ENCODE measurements around the gene TSEN34.
"Not testable (repeated sequence)": the region's sequence is repeated elsewhere in the genome, so short reads cannot be mapped to it uniquely, and the experiment has no call there.

Gene TSEN34

DNA sequence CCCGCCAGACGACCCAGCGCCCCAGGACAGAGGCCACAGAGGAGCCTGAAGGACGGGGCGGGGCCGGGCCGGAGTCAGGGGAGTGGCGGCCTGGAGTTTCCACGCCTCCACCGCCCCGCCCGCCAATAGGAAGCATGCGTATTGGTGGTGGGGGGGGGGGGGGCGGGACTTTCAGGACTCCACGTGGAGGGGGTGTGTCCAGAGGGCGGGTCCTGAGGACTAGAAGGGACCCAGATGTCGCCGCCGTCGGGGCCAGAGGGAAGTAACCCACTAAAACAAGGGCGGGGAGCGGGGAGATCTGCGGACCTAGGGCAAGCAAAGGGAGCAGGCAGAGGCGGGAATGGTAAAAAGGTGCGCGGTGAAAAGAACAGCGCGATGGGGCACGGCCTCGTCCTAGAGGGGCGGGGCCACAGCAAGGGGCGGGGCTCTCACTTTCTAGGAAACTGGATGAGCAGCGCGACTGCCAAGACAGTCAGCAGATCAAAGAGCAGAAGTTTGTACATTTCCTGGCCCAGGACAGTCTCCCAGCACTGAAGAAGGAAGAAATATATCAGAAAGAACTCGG, 28.8 kb upstream of the TSEN34 start:
- DNase-seq = peak; percentile 86

DNA sequence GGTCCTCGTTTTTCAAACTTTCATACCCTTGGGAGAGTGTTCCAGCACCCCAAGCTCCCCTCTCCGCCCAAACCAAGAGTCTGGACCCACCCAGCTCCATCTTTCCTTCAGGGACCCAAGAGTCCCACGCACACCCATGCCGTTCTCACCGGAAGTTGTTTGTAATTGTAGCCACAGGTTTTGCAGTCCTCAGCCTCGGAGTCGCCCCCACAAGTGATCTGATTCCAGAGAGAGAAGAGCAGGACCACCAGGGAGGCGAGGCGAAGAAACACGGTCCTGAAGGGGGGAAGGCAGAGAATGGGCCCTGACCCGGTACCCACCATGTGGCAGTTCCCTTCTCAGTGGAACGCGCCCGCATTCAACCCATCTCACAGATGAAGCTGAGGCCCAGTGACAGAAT, 28.2 kb upstream of the TSEN34 start:
- no peak for DNase-seq

DNA sequence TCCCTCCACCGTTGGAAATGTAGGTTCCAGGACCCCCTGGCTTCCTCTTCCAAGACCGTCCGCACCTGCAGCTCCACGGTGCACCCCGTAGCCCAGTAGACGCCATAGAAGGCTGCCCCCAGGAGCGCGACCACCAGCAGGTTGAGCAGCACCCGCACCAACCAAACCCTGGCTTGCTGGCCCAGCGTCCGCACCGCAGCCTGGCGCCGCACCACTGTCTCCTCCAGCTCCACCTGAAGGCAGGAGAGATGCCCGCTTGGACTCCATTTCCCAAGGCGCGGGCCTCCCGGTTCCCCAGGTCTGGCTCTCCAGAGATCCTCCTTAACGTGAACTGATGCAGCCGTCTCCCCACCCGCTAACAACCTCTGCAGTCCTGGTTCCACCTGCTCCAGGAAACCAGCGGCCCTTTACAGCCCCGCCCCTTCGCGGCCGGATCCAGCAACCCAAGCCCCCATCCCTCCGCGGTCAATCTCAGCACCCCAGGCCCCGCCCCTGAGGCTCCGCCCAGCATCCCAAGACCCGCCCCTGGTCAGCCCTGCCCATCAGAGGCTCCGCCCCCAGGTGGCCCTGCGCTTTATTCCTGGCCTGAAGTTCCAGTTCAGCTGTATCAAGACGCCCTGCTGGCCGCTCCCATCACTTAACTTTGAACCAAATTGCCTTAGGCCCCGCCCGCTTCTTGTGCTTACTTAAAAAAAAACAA, 26.6 kb upstream of the TSEN34 start:
- peak; percentile 61 to 81 for DNase-seq

DNA sequence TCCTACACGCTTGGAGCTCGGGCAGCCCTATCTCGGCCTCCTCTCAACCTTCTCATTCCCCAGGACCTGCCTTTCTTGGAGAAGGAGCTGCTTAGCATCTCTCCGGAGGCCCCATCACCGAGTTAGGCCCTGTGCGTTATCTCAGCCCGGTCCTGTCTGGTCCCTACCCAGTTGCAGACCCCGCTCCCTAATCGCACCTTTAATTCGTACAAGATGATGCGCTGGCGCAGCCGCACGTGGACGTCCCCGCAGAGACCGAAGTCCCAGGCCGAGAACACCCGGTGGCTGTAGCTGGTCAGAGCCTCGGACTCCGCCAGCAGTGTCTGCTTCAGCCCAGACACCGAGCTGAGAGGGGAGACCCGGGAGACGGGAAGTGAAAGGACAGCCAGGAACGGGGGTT, 25.9 kb upstream of the TSEN34 start:
- no peak for DNase-seq

DNA sequence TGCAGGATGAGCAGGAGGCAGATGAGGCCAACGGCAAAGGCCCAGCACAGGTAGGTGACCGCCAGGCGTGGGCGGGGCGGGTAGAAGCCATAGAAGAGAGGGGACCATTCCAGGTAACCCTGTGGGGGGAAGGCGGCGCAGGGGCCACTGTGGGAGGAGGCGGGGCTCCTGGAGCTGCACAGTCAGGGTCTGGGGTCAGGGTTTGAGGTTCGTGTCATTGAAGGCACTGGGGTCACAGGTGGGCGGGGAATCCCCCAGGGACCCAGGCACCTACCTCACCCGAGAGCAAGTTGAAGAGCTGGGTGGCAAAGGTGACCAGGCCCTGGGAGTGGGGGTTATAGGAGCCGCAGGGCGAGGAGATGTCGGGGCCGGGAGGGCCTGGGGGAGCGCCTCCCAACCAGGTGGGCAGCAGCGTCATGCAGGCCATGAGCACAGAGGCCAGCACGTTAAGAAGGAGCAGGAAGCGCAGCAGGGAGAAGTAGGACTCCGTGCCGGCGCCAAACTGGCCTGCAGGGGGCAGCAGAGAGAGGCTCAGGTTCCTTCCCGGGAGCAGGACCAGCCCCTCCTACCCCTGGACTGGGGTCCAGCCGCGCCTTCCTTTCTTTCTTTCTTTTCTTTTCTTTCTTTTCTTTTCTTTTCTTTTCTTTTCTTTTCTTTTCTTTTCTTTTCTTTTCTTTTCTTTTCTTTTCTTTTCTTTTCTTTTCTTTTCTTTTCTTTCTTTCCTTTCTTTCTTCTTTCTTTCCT, 22.8 kb upstream of the TSEN34 start:
- DNase-seq = peak; percentile 85 to 88

DNA sequence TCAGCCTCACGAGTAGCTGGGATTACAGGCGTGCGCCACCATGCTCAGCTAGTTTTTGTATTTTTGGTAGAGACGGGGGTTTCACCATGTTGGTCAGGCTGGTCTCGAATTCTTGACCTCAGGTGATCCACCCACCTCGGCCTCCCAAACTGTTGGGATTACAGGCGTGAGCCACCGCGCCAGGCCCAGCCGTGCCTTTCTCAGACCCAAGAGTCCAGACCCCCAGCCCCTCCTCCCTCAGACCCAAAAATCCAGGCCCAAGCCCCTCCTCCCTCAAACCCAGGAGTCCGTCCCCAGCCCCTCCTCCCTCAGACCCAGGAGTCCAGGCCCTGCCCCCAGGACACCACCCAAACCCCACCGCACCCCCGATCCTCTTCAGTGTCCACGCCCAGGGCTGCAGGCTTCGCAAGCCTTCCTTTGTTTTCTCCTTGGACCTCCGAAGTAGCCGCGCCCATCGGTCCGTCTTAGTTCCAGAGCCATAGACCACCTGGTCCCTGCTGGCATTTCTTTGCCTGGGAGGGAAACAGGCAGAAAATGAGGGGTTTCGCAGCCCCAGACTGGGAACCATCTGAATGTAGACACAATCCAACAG, 21.9 kb upstream of the TSEN34 start:
- no peak for DNase-seq

DNA sequence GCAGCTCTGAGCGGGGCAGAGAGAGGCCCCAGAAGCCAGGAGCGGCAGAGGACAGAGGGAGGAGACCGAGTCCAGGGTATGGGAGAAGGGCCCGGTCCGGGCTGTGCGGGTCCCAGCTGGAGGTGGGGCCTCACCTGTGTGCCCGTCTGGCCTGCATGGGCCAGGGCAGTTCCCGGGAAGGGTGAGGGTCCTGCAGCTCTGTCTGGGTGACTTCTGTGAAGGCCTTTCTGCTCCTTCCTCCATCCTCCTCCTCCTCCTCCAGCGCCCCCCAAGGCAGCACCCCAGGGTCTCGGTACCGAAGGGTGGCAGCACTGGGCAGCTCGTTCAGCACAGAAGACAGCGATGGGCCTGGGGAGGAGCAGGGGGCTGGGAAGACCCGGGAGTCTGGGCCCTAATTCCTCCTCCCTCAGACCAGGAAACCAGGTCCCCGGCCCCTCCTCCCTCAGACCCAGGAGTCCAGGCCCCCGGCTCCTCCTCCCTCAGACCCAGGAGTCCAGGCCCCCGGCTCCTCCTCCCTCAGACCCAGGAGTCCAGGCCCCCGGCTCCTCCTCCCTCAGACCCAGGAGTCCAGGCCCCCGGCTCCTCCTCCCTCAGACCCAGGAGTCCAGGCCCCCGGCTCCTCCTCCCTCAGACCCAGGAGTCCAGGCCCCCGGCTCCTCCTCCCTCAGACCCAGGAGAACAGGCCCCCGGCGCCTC, 19.2 kb upstream of the TSEN34 start:
- not testable (repeated sequence) for DNase-seq

DNA sequence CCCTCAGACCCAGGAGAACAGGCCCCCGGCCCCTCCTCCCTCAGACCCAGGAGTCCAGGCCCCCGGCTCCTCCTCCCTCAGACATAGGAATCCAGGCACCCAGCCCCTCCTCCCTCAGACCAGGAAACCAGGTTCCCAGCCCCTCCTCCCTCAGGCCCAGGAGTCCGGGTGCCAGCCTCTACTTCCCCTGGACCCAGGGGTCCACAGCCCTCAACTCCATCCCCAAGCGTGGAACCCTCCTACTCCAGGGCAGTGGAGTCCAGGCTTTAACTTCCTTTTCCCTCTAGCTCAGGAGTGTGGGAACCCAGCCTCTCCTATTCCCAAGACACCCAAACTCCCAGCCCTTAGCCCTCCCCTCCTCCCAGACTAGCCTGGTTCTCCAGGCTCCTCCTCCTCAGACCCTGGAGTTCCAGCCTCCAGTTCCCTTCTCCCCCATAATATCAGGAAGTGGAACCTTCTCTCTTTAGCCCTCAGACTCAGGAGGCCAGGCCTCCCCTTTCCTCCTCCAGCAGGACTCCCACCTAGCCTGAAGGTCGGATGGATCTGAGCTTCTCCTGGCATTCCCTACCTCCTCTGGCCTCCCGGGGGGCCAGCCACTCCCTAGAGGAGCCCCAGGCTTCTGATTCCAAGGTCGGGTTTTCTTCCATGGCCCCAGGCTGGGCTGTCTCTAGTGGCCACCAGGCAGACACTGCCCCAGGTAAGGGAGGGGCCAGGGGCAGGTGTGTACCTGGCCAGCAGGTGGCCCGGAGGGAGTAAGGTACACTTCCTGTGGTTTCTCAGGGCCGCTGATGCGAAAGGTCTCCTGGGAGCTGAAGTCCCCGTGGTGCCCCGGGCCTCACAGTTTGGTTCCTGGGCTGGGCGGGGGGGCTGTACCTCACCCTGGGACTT, 18.4 kb upstream of the TSEN34 start, which contains the start of gene TMC4:
TSS of gene TMC4 (minus strand) at position 690 of the 888 bp plus-strand sequence. CDS start at position 647, 43 bp downstream.
- no peak for DNase-seq

DNA sequence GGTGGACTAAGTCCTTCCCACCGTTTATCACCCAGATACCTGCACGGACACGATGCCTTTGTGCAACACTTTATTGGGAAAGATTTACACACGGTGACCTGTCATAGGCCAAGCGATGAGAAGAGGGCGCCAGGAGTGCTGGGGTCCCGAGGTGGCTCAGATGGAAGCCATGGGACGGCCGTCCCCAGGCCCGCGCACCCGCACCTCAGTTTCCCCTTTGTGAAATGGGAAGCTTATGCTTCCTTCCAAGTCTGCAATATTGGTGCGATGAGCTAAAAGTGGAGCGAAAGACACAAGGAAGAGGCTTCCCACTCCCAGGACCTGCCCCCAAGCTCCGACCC, 17.8 kb upstream of the TSEN34 start:
- no peak for DNase-seq

DNA sequence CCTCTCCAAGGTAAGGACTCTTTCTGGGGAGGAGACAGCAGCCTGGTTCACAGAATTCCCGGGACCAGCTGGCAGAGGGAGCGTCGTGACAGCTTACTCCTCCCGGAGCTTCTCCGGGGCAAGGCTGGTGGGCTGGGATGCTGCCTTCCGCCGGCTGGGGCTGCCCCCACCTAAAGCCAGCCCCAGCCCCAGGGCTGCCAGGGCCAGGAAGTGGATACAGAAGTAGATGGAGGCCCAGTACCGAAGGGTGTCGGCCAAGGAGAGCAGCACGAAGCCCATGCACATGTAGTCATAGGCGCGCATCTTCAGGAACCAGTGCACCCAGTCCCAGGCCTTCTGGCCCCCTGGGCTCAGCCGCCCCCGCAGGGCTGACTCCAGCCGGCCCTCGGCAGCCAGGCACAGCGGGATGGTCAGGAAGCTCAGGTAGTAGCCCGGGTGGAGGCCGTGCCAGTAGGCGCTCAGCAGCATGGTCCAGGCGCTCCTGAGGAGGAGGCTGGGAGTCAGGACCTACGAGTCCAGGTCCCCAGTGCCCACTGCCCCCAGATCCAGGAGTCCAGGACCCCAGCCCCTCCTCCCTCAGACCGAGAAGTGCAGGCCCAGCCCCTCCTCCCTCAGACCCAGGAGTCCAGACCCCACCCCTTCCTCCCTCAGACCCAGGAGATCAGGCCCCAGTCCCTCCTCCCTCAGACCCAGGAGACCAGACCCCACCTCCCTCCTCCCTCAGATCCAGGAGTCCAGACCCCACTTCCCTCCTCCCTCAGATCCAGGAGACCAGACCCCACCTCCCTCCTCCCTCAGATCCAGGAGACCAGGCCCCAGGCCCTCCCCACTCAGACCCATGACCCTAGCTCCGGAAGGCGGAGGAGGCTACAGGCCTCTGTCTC, 16.9 kb upstream of the TSEN34 start:
- DNase-seq = no peak

DNA sequence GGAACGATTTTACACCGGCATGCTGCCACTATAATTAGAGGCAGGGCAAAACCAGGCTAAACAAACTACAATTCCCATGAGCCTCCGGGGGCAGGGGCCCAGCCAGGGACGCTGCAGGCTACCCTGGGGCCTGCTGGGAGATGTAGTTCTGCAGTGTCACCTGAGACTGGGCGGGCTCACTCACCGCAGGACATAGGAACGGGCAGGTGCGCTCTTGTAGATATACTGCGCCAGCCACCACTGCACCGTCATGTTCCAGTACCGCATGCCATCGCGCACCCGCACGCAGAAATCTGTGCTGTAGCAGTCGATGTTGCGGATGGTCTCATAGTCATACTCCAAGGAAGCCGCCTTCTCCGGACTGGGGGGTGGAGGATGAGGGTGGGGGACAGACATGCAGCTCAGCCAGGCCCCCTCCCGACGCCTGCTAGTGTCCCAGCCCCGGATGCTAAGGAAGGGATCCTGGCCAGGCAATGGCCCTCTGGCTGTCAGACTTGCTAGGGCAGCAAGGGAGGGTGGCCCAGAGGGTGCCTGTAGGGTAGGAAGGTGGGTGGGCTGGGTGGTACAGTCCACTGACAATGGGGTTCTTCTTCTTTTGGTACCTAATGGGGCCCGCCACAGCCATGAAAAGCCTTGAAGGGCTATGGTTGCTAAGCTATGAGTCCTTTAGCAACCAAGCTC, 12.4 kb upstream of the TSEN34 start:
- peak; percentile 31 to 56 for DNase-seq

DNA sequence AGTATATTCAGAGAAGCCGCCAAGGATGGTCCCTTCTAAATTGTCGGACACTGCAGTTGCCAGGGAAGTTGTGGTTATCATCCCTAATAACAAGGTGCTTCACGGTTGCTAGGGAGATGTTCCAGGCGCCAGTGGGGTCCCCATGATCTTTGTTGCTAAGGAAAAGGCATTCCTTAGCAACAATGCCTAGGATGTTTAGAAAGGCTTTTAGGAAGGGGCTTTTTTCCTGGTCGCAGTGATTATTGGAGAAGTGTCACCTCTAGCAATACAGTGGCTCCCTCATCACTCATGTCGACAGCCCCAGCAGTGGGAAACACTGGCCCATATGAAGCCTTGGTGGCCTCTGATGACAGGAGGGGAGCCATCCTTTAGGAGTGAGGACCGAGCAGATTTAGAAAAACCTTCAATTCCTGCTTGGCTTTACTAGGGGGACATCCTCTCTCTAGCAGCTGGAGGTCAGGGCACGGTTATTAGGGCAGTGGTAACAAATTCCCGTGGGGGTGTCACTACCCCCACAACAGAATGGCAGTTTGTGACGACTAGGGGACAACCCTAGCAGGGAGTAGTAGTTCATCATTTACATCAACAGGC, 11.8 kb upstream of the TSEN34 start:
- no peak for DNase-seq

DNA sequence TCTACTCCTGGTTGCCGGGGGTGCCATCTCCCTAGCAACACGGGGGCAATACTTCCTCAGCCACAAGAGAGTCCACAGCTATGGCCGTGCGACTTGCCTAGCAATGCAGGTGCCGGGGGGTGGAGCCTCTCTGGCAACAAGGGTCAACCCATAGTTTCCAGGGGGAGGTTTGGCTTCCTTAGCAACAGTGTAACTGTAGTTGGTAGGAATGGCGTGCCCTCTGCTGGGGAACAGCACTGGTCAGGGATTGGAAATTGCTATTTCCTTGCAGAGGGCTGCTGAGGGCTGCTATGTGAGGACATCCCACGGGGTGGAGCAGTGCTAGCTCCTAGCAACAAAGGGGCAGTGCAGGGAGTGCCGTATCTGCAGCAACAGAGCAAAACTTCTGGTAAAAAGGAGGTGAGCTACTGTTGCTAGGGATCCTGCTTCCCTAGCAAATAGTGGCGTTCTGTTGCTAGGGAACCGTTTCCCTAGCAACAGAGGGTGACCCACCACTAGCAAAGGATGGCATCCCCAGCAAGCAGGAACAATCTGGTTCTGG, 11.1 kb upstream of the TSEN34 start:
- DNase-seq = peak in 1 of 2 donors; percentile 22

DNA sequence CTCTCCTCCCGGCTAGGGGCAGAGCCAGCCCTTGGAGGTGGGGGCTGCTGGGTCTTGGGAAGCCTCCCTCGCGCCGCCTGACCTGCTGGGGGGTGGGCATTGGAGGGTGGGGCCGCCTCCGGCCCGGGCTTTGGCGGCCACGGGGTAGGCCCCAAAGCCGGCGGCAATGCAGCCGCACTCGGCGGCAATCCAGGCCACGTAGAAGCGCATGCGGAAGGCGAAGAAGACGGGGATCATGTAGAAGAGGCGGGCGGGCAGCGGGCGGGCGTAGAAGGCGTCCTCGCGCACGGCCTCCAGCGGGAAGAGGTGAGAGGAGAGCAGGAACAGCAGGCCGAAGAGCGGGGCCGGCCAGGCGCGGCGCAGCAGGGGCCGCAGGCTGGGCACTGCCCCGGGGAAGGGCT, 10.4 kb upstream of the TSEN34 start:
- no peak for DNase-seq

DNA sequence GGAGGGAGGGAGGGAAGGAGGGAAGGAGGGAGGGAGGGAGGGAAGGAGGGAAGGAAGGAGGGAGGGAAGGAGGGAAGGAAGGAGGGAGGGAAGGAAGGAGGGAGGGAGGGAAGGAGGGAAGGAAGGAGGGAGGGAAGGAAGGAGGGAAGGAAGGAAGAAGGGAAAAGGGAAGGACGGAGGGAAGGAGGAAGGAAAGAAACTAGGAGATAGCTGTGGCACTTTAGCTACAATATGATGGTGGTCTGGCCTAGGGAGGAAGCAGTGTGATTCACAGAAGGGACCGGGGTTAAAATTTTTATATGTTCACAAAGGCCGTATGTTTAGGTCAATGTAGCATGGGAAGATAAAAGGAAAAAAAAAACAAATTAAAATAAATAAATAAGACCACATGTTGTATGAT, 9.2 kb upstream of the TSEN34 start:
- DNase-seq = not testable (repeated sequence)

DNA sequence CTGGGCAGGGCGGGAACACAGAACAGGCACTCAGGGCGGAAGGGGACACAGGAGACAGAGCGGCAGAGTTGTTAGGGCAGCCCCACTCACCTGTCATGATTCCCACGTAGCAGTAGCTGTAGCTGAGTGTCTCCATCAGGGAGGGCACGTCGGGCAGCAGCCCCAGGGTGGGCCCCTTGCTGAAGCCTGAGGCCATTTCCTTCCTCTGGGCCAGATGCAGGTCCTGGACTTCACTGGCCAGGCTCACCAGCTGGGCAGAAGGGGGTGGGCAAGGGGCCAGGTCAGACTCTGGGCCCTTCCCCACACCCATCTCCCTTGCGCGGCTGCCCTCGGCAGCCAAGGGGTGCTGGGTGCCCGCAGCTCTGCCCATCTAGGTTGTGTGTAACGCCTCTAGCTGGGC, 7.7 kb upstream of the TSEN34 start:
- DNase-seq = no peak

DNA sequence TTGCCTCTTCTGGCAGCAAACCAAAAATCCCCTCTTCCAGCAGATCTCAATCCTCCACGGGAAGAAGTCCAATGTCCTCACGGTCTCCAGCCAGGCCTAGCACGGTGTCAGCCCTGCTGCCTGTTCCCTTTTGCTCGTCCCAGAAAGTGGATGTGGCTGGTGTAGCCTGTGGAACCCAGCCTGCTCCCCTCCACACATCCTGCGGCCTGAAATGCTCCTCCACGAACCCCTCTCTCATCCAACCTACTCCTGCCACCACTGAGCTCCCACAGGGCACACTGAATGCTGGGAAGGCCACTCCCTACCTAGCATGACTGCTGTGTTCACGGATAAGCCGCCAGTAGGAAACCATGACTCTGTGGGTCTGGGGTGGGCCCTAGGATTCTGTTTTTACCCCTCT, 4.8 kb upstream of the TSEN34 start:
- DNase-seq = no peak

DNA sequence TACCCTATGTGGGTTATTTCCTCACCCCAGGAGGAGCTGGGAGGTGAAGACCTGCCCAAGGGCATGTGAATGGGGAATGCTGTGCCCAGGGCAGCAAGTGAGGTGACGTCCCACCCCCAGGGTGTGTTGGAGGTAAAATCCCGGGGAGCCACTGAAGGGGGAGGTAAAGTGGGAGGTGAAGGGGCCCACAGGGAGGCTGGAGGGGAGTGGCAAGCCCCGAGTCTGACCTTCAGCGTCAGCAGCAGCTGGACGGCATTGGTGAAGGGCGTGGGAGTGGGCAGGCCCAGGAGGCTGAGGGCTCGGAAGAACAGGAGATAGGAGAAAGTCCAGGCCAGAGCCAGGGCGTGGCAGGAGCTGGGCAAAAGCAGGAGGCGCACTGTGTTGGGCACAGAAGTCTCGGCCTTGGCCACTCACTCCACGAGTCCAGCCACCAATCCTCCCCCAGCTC, 4.2 kb upstream of the TSEN34 start:
- no peak for DNase-seq

DNA sequence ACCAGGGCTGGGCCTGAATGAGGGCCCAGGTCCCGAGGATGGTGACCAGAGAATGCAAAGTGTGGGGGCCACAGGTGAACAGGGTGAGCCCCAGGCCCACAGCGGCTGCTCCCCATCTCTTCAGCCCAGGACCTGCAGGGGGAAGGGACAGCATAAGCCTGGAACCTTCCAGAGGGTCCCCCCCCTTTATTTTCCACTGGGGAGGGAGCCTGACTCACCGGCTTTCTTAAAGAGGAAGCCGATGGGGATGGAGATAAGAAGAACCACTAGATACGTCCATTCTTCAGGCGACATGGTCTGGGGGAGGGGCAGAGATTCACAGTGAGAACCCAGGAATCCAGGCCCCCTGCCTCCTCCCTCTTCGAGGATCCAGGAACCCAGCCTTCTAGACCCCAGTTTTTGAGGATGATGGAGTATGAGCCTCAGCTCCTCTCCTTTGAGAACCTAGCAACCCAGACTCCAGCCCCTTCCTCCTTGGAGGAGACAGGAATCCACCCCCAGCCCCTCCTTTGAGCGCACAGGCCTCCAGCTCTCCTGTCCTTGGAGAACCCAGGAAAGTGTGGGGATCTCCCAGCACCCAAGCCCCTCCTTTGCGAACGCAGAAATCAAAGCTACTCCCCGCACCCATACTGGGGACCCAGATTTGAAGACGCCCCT, 2.8 kb upstream of the TSEN34 start:
- peak; percentile 59 to 64 for DNase-seq

Data from CD4-positive, alpha-beta T cell treated with Interferon alpha-2 for 1 hour (primary cell).